ENCODE results near the gene PICK1.

PICK1 gene

DNA sequence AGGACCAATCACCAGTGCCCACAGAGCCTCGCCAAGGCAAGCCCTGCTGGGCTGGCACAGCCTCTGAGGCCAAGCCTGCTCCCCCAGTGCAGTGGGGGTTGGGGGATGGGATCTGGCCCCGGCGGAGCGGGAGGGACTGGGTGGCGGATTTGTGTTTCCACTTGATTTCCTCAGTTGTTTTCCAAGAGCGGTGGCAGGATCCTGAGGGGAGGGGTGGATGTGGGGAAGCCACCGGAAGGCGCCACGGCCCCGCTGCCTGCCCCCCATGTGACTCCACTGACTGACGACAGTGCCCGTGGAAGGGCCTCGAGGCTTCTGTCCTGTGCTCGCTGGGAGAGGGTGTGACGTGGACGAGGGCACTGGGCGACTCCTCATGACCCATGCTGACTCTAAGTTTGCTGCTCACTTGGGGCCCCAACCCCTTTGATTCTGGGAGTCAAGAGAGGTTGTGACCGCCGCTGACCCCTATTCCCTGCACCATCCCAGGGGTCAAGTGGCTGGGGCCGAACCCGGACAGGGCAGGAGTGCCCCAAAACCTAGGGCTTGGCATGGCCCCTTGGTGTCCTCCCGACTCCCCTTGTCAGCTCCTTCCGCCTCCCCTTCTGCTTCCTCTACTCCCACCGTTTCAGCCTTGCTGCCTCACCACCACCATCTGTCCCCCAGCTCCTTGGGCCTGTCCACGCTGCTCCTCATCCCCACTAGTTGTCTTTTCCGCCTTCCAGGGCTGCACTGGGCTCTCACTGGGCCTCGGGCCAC lies 23.5 kb upstream of the PICK1 start:
- H3K4me3 ChIP-seq (IDR thresholded peaks at IDR 0.05; ENCODE audit: insufficient read depth, low read depth, low read length) = no peak overlapping the region
- H3K79me2 ChIP-seq (ENCODE audit: insufficient read depth, low read depth) = no peaks in the 10 kb centered on the region
- no peaks in the 10 kb centered on the region for H3K36me3 ChIP-seq (ENCODE audit: insufficient read depth)
- no peak overlapping the region for H3K4me2 ChIP-seq
- TF ChIP-seq, protein P1, sequence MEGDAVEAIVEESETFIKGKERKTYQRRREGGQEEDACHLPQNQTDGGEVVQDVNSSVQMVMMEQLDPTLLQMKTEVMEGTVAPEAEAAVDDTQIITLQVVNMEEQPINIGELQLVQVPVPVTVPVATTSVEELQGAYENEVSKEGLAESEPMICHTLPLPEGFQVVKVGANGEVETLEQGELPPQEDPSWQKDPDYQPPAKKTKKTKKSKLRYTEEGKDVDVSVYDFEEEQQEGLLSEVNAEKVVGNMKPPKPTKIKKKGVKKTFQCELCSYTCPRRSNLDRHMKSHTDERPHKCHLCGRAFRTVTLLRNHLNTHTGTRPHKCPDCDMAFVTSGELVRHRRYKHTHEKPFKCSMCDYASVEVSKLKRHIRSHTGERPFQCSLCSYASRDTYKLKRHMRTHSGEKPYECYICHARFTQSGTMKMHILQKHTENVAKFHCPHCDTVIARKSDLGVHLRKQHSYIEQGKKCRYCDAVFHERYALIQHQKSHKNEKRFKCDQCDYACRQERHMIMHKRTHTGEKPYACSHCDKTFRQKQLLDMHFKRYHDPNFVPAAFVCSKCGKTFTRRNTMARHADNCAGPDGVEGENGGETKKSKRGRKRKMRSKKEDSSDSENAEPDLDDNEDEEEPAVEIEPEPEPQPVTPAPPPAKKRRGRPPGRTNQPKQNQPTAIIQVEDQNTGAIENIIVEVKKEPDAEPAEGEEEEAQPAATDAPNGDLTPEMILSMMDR (conservative IDR thresholded peaks at IDR 0.05; ENCODE audit: low read depth, low read length) = no peak
- H2AFZ ChIP-seq (ENCODE audit: low read depth) = no peak overlapping the region
- H3K27me3 ChIP-seq (ENCODE audit: insufficient read depth, low read depth) = peaks cover 4% of the 10 kb centered on the region; the same call in 1 of the 2 replicates
- H3K9ac ChIP-seq = no peak overlapping the region
- no peaks in the 10 kb centered on the region for H4K20me1 ChIP-seq (ENCODE audit: insufficient read depth)
- no peaks in the 10 kb centered on the region for H3K4me1 ChIP-seq (ENCODE audit: low read depth, poor library complexity, severe bottlenecking)
- H3K27ac ChIP-seq = no peak overlapping the region

DNA sequence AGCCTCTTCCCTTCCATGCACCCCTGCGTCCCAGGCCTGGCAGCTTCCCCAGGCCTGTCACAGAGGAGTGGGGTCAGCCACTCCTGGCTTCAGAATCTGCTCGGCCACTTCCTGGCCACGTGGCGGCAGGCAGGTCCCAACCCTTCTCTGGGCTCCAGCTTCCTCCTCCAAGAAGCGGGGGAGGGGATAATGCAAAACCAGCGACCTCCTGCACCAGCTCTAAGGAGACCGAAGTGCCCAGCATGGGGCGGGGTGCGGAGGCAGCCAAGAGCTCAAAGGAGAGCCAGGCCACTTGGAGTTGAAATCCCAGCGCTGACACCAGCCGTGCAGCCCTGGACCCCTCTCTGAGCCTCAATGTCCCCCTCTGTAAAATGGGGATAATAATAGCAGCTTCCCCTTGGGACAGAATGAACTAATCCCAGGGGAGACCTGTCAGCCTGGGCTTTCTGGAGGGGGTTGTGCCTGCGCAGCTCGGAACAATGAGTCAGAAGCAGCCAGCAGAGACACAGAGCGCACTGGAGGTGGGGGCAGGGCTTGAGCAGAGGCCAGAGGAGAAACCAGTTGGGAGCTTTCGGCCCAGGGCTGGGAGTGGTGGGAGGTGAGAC lies 22.8 kb upstream of the PICK1 start:
- TF ChIP-seq, protein P1 (conservative IDR thresholded peaks at IDR 0.05; ENCODE audit: low read depth, low read length) = no peak
- Histone ChIP-seq H3K27me3 (ENCODE audit: insufficient read depth, low read depth) (no peaks in the 10 kb centered on the region), H2AFZ (ENCODE audit: low read depth) (no peak overlapping the region), H3K36me3 (ENCODE audit: insufficient read depth) (no peaks in the 10 kb centered on the region), H3K27ac (no peak overlapping the region), H3K4me3 (IDR thresholded peaks at IDR 0.05; ENCODE audit: insufficient read depth, low read depth, low read length) (no peak overlapping the region), H4K20me1 (ENCODE audit: insufficient read depth) (no peaks in the 10 kb centered on the region), H3K79me2 (ENCODE audit: insufficient read depth, low read depth) (no peaks in the 10 kb centered on the region), H3K4me2 (no peak overlapping the region), H3K9ac (no peak overlapping the region), H3K4me1 (ENCODE audit: low read depth, poor library complexity, severe bottlenecking) (no peaks in the 10 kb centered on the region)

DNA sequence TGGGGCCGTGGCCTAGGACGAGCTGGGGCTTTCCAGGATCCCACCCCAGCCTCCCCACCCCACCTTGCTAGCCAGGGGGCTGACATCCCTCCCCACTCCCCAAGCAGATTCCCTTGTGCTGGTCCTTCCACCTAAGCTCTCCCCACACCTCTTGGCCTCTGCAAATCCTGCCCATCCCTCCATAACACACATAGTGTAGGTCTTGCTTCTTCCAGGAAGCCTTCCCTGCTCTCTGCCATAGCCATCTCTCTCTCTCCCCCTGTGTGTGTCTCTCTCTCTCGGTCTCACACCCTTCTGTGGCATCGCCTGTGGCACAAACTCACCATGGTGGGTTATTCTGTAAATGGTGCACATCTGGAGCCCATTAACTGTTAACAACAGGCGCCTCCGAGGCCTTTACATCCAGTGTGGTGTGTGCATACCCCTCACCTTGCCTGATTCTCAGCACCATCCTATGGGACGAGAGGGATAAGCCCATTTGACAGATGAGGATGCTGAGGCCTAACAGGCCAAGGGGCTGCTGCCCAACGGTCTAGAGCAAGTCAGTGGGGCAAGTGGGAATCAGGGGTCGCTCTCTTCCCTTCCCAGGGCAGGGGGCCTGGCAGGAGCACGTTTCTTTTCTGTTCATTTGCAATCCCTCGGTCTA lies 22.2 kb upstream of the PICK1 start:
- no peaks in the 10 kb centered on the region for H3K79me2 ChIP-seq (ENCODE audit: insufficient read depth, low read depth)
- TF ChIP-seq, protein P1 (conservative IDR thresholded peaks at IDR 0.05; ENCODE audit: low read depth, low read length) = no peak
- H3K27ac ChIP-seq = no peak overlapping the region
- no peaks in the 10 kb centered on the region for H3K36me3 ChIP-seq (ENCODE audit: insufficient read depth)
- H2AFZ ChIP-seq (ENCODE audit: low read depth) = no peak overlapping the region
- H3K4me3 ChIP-seq (IDR thresholded peaks at IDR 0.05; ENCODE audit: insufficient read depth, low read depth, low read length) = no peak overlapping the region
- no peaks in the 10 kb centered on the region for H4K20me1 ChIP-seq (ENCODE audit: insufficient read depth)
- H3K4me1 ChIP-seq (ENCODE audit: low read depth, poor library complexity, severe bottlenecking) = no peaks in the 10 kb centered on the region
- no peak overlapping the region for H3K9ac ChIP-seq
- no peaks in the 10 kb centered on the region for H3K27me3 ChIP-seq (ENCODE audit: insufficient read depth, low read depth)
- no peak overlapping the region for H3K4me2 ChIP-seq

DNA sequence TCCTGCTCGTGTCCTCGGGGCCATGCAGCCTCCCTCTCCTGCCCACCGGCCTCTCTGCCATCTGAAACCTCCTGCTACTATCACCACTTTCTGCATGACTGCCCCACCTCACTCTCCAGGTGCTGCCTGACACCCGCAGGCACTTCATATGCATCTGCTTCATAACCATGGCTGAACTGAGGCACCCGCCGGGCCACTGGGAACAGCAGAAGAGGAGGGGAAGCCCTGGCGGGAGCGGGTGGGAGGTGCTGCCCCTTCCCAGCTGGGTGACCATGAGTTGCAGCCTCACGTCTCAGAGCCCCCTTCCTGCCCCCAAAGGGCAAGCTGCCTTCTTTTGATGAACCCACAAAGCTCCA lies 21.7 kb upstream of the PICK1 start:
- no peak overlapping the region for H2AFZ ChIP-seq (ENCODE audit: low read depth)
- no peak overlapping the region for H3K9ac ChIP-seq
- no peak overlapping the region for H3K4me3 ChIP-seq (IDR thresholded peaks at IDR 0.05; ENCODE audit: insufficient read depth, low read depth, low read length)
- TF ChIP-seq, protein P1 (conservative IDR thresholded peaks at IDR 0.05; ENCODE audit: low read depth, low read length) = no peak
- H4K20me1 ChIP-seq (ENCODE audit: insufficient read depth) = no peaks in the 10 kb centered on the region
- no peaks in the 10 kb centered on the region for H3K36me3 ChIP-seq (ENCODE audit: insufficient read depth)
- no peak overlapping the region for H3K27ac ChIP-seq
- H3K4me2 ChIP-seq = no peak overlapping the region
- no peaks in the 10 kb centered on the region for H3K79me2 ChIP-seq (ENCODE audit: insufficient read depth, low read depth)
- H3K4me1 ChIP-seq (ENCODE audit: low read depth, poor library complexity, severe bottlenecking) = no peaks in the 10 kb centered on the region
- no peaks in the 10 kb centered on the region for H3K27me3 ChIP-seq (ENCODE audit: insufficient read depth, low read depth)
